K562 (cell line): ENCODE results near the gene WWP2. TPM values are rescaled to one million over a fixed set of nuclear protein-coding genes. Genes with fewer than 3 reads are reported as not detected.

Experiments used
- ATAC-seq: fragments of 200-7000 bp; cut with Tn5 transposase; 3 replicates; pipeline ENCODE4 v1.9.1; 2020; ENCODE audit warnings: moderate library complexity
- BruUV-seq: library from RNA; stranded (reverse); fragments of 400-500 nt; replicated peaks from 2 replicates; lab custom pipeline; 2021; lab: Mats Ljungman, UMichigan
- CTCF ChIA-PET: fragments of 300-600 bp; formaldehyde crosslinking; extraction: SDS; loops from one replicate; lab custom pipeline; 2021; ENCODE audit warnings: low intra/inter-chr PET ratio; lab: Yijun Ruan, JAX
- POLR2A ChIA-PET: fragments of 300-600, 350-650 bp; sonication (Branson Sonifier 250); formaldehyde crosslinking; extraction: SDS; loops from one replicate; lab custom pipeline; 2021; ENCODE audit warnings: antibody characterized with exemption, inconsistent platforms; lab: Yijun Ruan, JAX
- DNase-seq, 4 experiments: peaks; one replicate each; pipeline versions ENCODE4 v3.0.0 to v3.0.0-alpha.2; 2011 to 2018; ENCODE audit warnings: low spot score in 3 of 4, mixed read lengths in 3 of 4; ENCODE audit errors: extremely low read depth in 1 of 4
- FAIRE-seq: peaks from 2 replicates; lab custom pipeline; 2011; peaks lifted over from hg19 to GRCh38; lab: Jason Lieb, UNC
- H2AFZ ChIP-seq: 2 replicates; pipeline ENCODE4 v1.6.0; 2011; ENCODE audit warnings: low read depth, low read length, control low read depth, inconsistent platforms
- H3K27ac ChIP-seq: fragments of 200-600 bp; 3 replicates; pipeline ENCODE4 v1.8.0; 2011; ENCODE audit warnings: low read depth, mild to moderate bottlenecking, control low read depth, inconsistent platforms, low read length, moderate library complexity, mixed read lengths; ENCODE audit errors: extremely low read depth
- H3K27me3 ChIP-seq, 2 experiments: fragments of 300-600 bp in 1 of 2; 2 replicates in 1 of 2; 3 replicates in 1 of 2; pipeline versions ENCODE4 v1.6.0 to v1.8.0; 2011; ENCODE audit warnings: inconsistent platforms in 2 of 2, low read length in 2 of 2, mild to moderate bottlenecking in 1 of 2, mixed read lengths in 1 of 2, moderate library complexity in 1 of 2; ENCODE audit not compliant: control insufficient read depth in 2 of 2, insufficient read depth in 2 of 2
- H3K36me3 ChIP-seq: fragments of 300-600 bp; 3 replicates; pipeline ENCODE4 v1.8.0; 2011; ENCODE audit warnings: mild to moderate bottlenecking, low read length, inconsistent platforms; ENCODE audit not compliant: control insufficient read depth, insufficient read depth
- H3K4me1 ChIP-seq, 2 experiments: fragments of 200-600 bp in 1 of 2; replicated peaks in 1 of 2; 2 replicates in 1 of 2; 3 replicates in 1 of 2; pipeline versions ENCODE4 v1.5.1 to v1.8.0; 2011; ENCODE audit warnings: inconsistent platforms in 2 of 2, low read length in 2 of 2, mild to moderate bottlenecking in 1 of 2, mixed read lengths in 1 of 2, moderate library complexity in 1 of 2; ENCODE audit not compliant: control insufficient read depth in 2 of 2, insufficient read depth in 2 of 2
- H3K4me2 ChIP-seq: 2 replicates; pipeline ENCODE4 v1.6.1; 2011; ENCODE audit warnings: low read length, control low read depth, inconsistent platforms, mixed read lengths; ENCODE audit not compliant: insufficient read depth
- H3K4me3 ChIP-seq: fragments of 200-600 bp; sonication (generic), shearing (Covaris generic); 2 replicates; pipeline ENCODE4 v1.5.1; 2016; ENCODE audit warnings: control low read depth, inconsistent platforms
- H3K79me2 ChIP-seq: fragments of 200-600 bp; 3 replicates; pipeline ENCODE4 v1.8.0; 2011; ENCODE audit warnings: low read length, inconsistent platforms; ENCODE audit not compliant: control insufficient read depth, insufficient read depth
- H3K9ac ChIP-seq, 2 experiments: 2 replicates each; pipeline versions ENCODE4 v1.6.0 to v1.6.1; 2011; ENCODE audit warnings: low read depth in 2 of 2, low read length in 2 of 2, control low read depth in 1 of 2, inconsistent platforms in 1 of 2, mild to moderate bottlenecking in 1 of 2, mixed read lengths in 1 of 2; ENCODE audit not compliant: insufficient read depth in 1 of 2
- H3K9me1 ChIP-seq: one replicate; pipeline ENCODE4 v1.6.0; 2011; ENCODE audit warnings: inconsistent platforms, mild to moderate bottlenecking, low read length, moderate library complexity; ENCODE audit not compliant: control insufficient read depth, insufficient read depth
- H3K9me3 ChIP-seq: replicated peaks from 2 replicates; pipeline ENCODE4 v1.5.1; 2011; ENCODE audit warnings: low read depth, low read length, inconsistent platforms; ENCODE audit not compliant: control insufficient read depth, insufficient read depth
- H4K20me1 ChIP-seq: replicated peaks from 2 replicates; pipeline ENCODE4 v1.6.1; 2011; ENCODE audit warnings: low read length, inconsistent platforms, mixed read lengths; ENCODE audit not compliant: control insufficient read depth, insufficient read depth
- PHF8 ChIP-seq: fragments of 200-600 bp; sonication (generic); IDR thresholded peaks from 2 replicates; pipeline ENCODE4 v1.6.1; 2012; ENCODE audit warnings: mixed run types, mild to moderate bottlenecking, inconsistent platforms, low read length, moderate library complexity, borderline replicate concordance
- PURB ChIP-seq: sonication (generic); formaldehyde crosslinking; IDR thresholded peaks from 2 replicates; pipeline ENCODE4 v1.9.0; 2021; ENCODE audit warnings: low read depth, mild to moderate bottlenecking, missing genetic modification reagents
- RBM25 ChIP-seq: fragments of 200-400 bp; formaldehyde crosslinking; IDR thresholded peaks from 2 replicates; pipeline ENCODE4 v1.6.1; 2018; ENCODE audit warnings: low read length, low read depth, moderate library complexity; ENCODE audit not compliant: severe bottlenecking
- YY1 ChIP-seq, 3 experiments: IDR thresholded peaks; 2 replicates each; pipeline ENCODE4 v1.6.1; 2011; ENCODE audit warnings: low read length in 2 of 3, mild to moderate bottlenecking in 2 of 3, moderate library complexity in 2 of 3, borderline replicate concordance in 1 of 3, control low read depth in 1 of 3, low read depth in 1 of 3; ENCODE audit not compliant: insufficient read depth in 3 of 3, insufficient replicate concordance in 2 of 3, control insufficient read depth in 1 of 3, insufficient read length in 1 of 3; ENCODE audit errors: extremely low read depth in 1 of 3
- ZNF347 ChIP-seq: fragments of 450-650 bp; formaldehyde crosslinking; IDR thresholded peaks from 2 replicates; pipeline ENCODE4 v1.4.0; 2020; ENCODE audit warnings: low read depth, mild to moderate bottlenecking, moderate library complexity
- WGBS: fragments of 100-300 bp; shearing (Covaris generic); methylation state at CpG from one replicate; pipeline ENCODE4 v1.1.6; 2016; ENCODE audit warnings: low coverage, mixed read lengths; ENCODE audit not compliant: insufficient coverage; ENCODE audit errors: missing lambda C conversion rate; 5-methylcytosine and 5-hydroxymethylcytosine counted together
- in situ Hi-C: fragments of 300-500 bp; cut with MboI; formaldehyde crosslinking; loops from 4 replicates; pipeline ENCODE4 v1.15.0; 2018; ENCODE audit warnings: inconsistent platforms, mixed read lengths
- intact Hi-C: fragments of 100-400 bp; cut with micrococcal nuclease; formaldehyde crosslinking; loops from 2 replicates; pipeline ENCODE4 v1.14.2; 2022
- polyA plus RNA-seq, 8 experiments: library from polyadenylated mRNA; depleted of rRNA in 4 of 8; stranded (reverse) in 5 of 8; unstranded in 3 of 8; fragments of >200 nt; fragmentation: Nextera tagmentation in 2 of 8; fragmentation: Illumina TruSeq in 1 of 8; extraction: Ambion mirVana in 2 of 8; extraction: Trizol in 1 of 8; gene quantifications; 2 replicates each; pipeline versions ENCODE4 v1.2.1 to v1.2.3, GENCODE V29; 2011 to 2014; ENCODE audit warnings: inconsistent platforms in 1 of 8, missing spikeins in 1 of 8
- total RNA-seq, 7 experiments: library from RNA; depleted of rRNA in 6 of 7; stranded (reverse); fragments of >200 nt in 6 of 7; fragmentation: Illumina TruSeq in 2 of 7; extraction: Trizol in 2 of 7; gene quantifications; 2 replicates each; pipeline versions ENCODE4 v1.2.1 to v1.2.3, GENCODE V29; 2011 to 2021; ENCODE audit warnings: low replicate concordance in 1 of 7
- TF ChIP-seq, protein P1 (sequence below): fragments of 250-450 bp; sonication (Bioruptor Pico); IDR thresholded peaks from 2 replicates; pipeline ENCODE4 v1.8.0; 2021; ENCODE audit warnings: moderate library complexity, mild to moderate bottlenecking, inconsistent platforms
- TF ChIP-seq, protein P2 (sequence below): fragments of 200-800 bp; sonication (Bioruptor generic); IDR thresholded peaks from 2 replicates; pipeline ENCODE4 v1.6.1; 2016; ENCODE audit warnings: missing genetic modification characterization, missing compliant biosample characterization
- TF ChIP-seq, protein P3 (sequence below): fragments of 450-650 bp; IDR thresholded peaks from 2 replicates; pipeline ENCODE4 v1.6.1; 2017; ENCODE audit warnings: antibody characterized with exemption, mild to moderate bottlenecking

WWP2 gene
- total and polyA plus RNA-seq, 9 of the 15 experiments (the other 6 are each of a cell fraction or from before 2014, with no cell fraction given), result 1.9 to 34.4 (median 14.6) TPM

DNA sequence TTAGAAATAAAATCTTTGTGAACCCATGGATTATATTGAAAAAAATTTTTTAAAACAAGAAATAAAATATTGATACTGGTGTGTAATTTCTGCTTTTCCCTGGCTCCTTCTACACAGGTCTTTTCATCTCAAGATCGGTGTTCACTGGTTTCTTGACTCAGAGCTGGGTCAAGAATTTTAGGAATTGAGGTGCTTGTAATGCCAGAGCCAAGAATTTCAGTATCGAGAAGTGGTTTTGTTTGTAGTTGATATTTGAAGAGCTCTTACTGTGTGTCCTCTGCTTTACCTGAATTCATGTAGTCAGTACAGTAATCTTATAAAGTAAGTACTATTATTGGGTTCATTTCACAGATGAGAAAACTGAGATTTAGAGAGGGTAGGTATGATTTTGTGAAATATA is 7.3 kb downstream of the WWP2 start:
- peaks cover 3% of the 10 kb centered on the region for H3K9me1 ChIP-seq
- 0 out of 2 replicates have a peak, but pooled peaks cover 4% of the 10 kb centered on the region for H4K20me1 ChIP-seq
- TF ChIP-seq, protein P1, sequence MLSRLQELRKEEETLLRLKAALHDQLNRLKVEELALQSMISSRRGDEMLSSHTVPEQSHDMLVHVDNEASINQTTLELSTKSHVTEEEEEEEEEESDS, result no peak
- no peak for TF ChIP-seq YY1 (IDR thresholded peaks at IDR 0.05; ENCODE audit: borderline replicate concordance in 1 of 3, control insufficient read depth in 1 of 3, extremely low read depth in 1 of 3, insufficient read depth in 3 of 3, insufficient read length in 1 of 3, insufficient replicate concordance in 2 of 3, low read depth in 1 of 3, low read length in 2 of 3)
- no peak for TF ChIP-seq ZNF347 (CRISPR knock-in tag)
- TF ChIP-seq, protein P2, sequence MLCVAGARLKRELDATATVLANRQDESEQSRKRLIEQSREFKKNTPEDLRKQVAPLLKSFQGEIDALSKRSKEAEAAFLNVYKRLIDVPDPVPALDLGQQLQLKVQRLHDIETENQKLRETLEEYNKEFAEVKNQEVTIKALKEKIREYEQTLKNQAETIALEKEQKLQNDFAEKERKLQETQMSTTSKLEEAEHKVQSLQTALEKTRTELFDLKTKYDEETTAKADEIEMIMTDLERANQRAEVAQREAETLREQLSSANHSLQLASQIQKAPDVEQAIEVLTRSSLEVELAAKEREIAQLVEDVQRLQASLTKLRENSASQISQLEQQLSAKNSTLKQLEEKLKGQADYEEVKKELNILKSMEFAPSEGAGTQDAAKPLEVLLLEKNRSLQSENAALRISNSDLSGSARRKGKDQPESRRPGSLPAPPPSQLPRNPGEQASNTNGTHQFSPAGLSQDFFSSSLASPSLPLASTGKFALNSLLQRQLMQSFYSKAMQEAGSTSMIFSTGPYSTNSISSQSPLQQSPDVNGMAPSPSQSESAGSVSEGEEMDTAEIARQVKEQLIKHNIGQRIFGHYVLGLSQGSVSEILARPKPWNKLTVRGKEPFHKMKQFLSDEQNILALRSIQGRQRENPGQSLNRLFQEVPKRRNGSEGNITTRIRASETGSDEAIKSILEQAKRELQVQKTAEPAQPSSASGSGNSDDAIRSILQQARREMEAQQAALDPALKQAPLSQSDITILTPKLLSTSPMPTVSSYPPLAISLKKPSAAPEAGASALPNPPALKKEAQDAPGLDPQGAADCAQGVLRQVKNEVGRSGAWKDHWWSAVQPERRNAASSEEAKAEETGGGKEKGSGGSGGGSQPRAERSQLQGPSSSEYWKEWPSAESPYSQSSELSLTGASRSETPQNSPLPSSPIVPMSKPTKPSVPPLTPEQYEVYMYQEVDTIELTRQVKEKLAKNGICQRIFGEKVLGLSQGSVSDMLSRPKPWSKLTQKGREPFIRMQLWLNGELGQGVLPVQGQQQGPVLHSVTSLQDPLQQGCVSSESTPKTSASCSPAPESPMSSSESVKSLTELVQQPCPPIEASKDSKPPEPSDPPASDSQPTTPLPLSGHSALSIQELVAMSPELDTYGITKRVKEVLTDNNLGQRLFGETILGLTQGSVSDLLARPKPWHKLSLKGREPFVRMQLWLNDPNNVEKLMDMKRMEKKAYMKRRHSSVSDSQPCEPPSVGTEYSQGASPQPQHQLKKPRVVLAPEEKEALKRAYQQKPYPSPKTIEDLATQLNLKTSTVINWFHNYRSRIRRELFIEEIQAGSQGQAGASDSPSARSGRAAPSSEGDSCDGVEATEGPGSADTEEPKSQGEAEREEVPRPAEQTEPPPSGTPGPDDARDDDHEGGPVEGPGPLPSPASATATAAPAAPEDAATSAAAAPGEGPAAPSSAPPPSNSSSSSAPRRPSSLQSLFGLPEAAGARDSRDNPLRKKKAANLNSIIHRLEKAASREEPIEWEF, result no peak
- TF ChIP-seq, protein P3, sequence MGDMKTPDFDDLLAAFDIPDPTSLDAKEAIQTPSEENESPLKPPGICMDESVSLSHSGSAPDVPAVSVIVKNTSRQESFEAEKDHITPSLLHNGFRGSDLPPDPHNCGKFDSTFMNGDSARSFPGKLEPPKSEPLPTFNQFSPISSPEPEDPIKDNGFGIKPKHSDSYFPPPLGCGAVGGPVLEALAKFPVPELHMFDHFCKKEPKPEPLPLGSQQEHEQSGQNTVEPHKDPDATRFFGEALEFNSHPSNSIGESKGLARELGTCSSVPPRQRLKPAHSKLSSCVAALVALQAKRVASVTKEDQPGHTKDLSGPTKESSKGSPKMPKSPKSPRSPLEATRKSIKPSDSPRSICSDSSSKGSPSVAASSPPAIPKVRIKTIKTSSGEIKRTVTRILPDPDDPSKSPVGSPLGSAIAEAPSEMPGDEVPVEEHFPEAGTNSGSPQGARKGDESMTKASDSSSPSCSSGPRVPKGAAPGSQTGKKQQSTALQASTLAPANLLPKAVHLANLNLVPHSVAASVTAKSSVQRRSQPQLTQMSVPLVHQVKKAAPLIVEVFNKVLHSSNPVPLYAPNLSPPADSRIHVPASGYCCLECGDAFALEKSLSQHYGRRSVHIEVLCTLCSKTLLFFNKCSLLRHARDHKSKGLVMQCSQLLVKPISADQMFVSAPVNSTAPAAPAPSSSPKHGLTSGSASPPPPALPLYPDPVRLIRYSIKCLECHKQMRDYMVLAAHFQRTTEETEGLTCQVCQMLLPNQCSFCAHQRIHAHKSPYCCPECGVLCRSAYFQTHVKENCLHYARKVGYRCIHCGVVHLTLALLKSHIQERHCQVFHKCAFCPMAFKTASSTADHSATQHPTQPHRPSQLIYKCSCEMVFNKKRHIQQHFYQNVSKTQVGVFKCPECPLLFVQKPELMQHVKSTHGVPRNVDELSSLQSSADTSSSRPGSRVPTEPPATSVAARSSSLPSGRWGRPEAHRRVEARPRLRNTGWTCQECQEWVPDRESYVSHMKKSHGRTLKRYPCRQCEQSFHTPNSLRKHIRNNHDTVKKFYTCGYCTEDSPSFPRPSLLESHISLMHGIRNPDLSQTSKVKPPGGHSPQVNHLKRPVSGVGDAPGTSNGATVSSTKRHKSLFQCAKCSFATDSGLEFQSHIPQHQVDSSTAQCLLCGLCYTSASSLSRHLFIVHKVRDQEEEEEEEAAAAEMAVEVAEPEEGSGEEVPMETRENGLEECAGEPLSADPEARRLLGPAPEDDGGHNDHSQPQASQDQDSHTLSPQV, result no peak
- peak; percentile 45 for TF ChIP-seq RBM25
- no peak for TF ChIP-seq PURB (CRISPR knock-in tag)
- no peak for TF ChIP-seq PHF8
- ATAC-seq, result no peak
- no peak for FAIRE-seq
- H3K79me2 ChIP-seq, result peaks cover 38% of the 10 kb centered on the region
- peaks cover 6 to 9% of the 10 kb centered on the region in 2 experiments; a peak in 4 of 5 replicates for H3K4me1 ChIP-seq
- no peak overlapping the region for H3K4me2 ChIP-seq
- H3K36me3 ChIP-seq, result no peaks in the 10 kb centered on the region
- no TSS peak for BruUV-seq
- no peak for DNase-seq
- POLR2A ChIA-PET, result interaction anchor here (0.8 kb wide), 1 partner anchor 161 kb away, joined by 4 read pairs; no protein-coding TSS in a partner anchor
- in situ Hi-C loops, result no loop called here
- H3K9ac ChIP-seq, result no peak overlapping the region
- no peak overlapping the region for H3K4me3 ChIP-seq
- H2AFZ ChIP-seq, result no peak overlapping the region
- CTCF ChIA-PET, result no interaction called here
- H3K27me3 ChIP-seq, result no peaks in the 10 kb centered on the region
- no peaks in the 10 kb centered on the region for H3K9me3 ChIP-seq
- H3K27ac ChIP-seq, result no peak overlapping the region
- WGBS, result 53% methylated on average over 2 of the region's 2 CpGs
- intact Hi-C loops, result no loop called here
